ENCODE data around the gene ACTR2. TPM values are rescaled to one million over a fixed set of nuclear protein-coding genes. Genes with fewer than 3 reads are reported as not detected.

ACTR2 gene
- total and polyA plus RNA-seq, 9 of the 15 experiments (the other 6 are each of a cell fraction or from before 2014, with no cell fraction given), result 47.3 to 239 (median 108) TPM

Other genes with a start within 250 kb of the ACTR2 start
- gene SLC1A4, start 238.4 kb upstream of the ACTR2 start, total RNA-seq (2014; rRNA removed), result 13.9 TPM in 2 replicates
- gene SLC1A4, start 238.4 kb upstream of the ACTR2 start, total RNA-seq (2014; rRNA removed; fragmentation: Illumina TruSeq; extraction: Trizol), result 10.9 and 11.5 TPM in 2 replicates
- gene SLC1A4, start 238.4 kb upstream of the ACTR2 start, total RNA-seq (2015; rRNA removed; fragmentation: Illumina TruSeq; extraction: Trizol), result 4.4 and 4.6 TPM in 2 replicates
- 18.5 and 24.0 TPM in 2 replicates for gene SLC1A4, start 238.4 kb upstream of the ACTR2 start, total RNA-seq (2021)
- gene SLC1A4, start 238.4 kb upstream of the ACTR2 start, polyA plus RNA-seq (2011; rRNA removed), result 6.9 and 13.4 TPM in 2 replicates
- 16.4 and 18.0 TPM in 2 replicates for gene SLC1A4, start 238.4 kb upstream of the ACTR2 start, polyA plus RNA-seq (2014; fragmentation: Illumina TruSeq; extraction: Trizol)
- gene SLC1A4, start 238.4 kb upstream of the ACTR2 start, polyA plus RNA-seq (2014; fragmentation: Nextera tagmentation; extraction: Ambion mirVana), result 1 to 10 TPM; 5.0 to 6.8 TPM
- 9.8 and 11.6 TPM in 2 replicates for gene SLC1A4, start 238.4 kb upstream of the ACTR2 start, polyA plus RNA-seq (2014; rRNA removed)
- 4.5 and 7.2 TPM in 2 replicates for gene CEP68, start 171.4 kb upstream of the ACTR2 start, total RNA-seq (2014; rRNA removed)
- 5.2 and 5.3 TPM in 2 replicates for gene CEP68, start 171.4 kb upstream of the ACTR2 start, total RNA-seq (2014; rRNA removed; fragmentation: Illumina TruSeq; extraction: Trizol)
- 4.8 and 5.1 TPM in 2 replicates for gene CEP68, start 171.4 kb upstream of the ACTR2 start, total RNA-seq (2015; rRNA removed; fragmentation: Illumina TruSeq; extraction: Trizol)
- 8.5 and 9.1 TPM in 2 replicates for gene CEP68, start 171.4 kb upstream of the ACTR2 start, total RNA-seq (2021)
- gene CEP68, start 171.4 kb upstream of the ACTR2 start, polyA plus RNA-seq (2011; rRNA removed), result 5.4 and 9.7 TPM in 2 replicates
- 6.7 and 7.2 TPM in 2 replicates for gene CEP68, start 171.4 kb upstream of the ACTR2 start, polyA plus RNA-seq (2014; fragmentation: Illumina TruSeq; extraction: Trizol)
- gene CEP68, start 171.4 kb upstream of the ACTR2 start, polyA plus RNA-seq (2014; fragmentation: Nextera tagmentation; extraction: Ambion mirVana), result 1 to 10 TPM; 1.4 to 1.5 TPM
- 5.2 and 8.7 TPM in 2 replicates for gene CEP68, start 171.4 kb upstream of the ACTR2 start, polyA plus RNA-seq (2014; rRNA removed)
- 62.2 and 83.5 TPM in 2 replicates for gene RAB1A, start 97.7 kb upstream of the ACTR2 start, total RNA-seq (2014; rRNA removed)
- gene RAB1A, start 97.7 kb upstream of the ACTR2 start, total RNA-seq (2014; rRNA removed; fragmentation: Illumina TruSeq; extraction: Trizol), result 67.7 and 81.4 TPM in 2 replicates
- gene RAB1A, start 97.7 kb upstream of the ACTR2 start, total RNA-seq (2015; rRNA removed; fragmentation: Illumina TruSeq; extraction: Trizol), result 64.4 and 66.7 TPM in 2 replicates
- 93.9 and 99.4 TPM in 2 replicates for gene RAB1A, start 97.7 kb upstream of the ACTR2 start, total RNA-seq (2021)
- 144 and 163 TPM in 2 replicates for gene RAB1A, start 97.7 kb upstream of the ACTR2 start, polyA plus RNA-seq (2011; rRNA removed)
- 81.5 and 89.1 TPM in 2 replicates for gene RAB1A, start 97.7 kb upstream of the ACTR2 start, polyA plus RNA-seq (2014; fragmentation: Illumina TruSeq; extraction: Trizol)
- 10 to 100 TPM; 43.8 to 47.8 TPM for gene RAB1A, start 97.7 kb upstream of the ACTR2 start, polyA plus RNA-seq (2014; fragmentation: Nextera tagmentation; extraction: Ambion mirVana)
- gene RAB1A, start 97.7 kb upstream of the ACTR2 start, polyA plus RNA-seq (2014; rRNA removed), result 125 and 136 TPM in 2 replicates
- gene SPRED2, start 204.8 kb downstream of the ACTR2 start, total RNA-seq (2014; rRNA removed), result 7.8 and 9.5 TPM in 2 replicates
- 14.1 and 14.8 TPM in 2 replicates for gene SPRED2, start 204.8 kb downstream of the ACTR2 start, total RNA-seq (2014; rRNA removed; fragmentation: Illumina TruSeq; extraction: Trizol)
- gene SPRED2, start 204.8 kb downstream of the ACTR2 start, total RNA-seq (2015; rRNA removed; fragmentation: Illumina TruSeq; extraction: Trizol), result 10.2 and 10.7 TPM in 2 replicates
- 42.6 and 50.8 TPM in 2 replicates for gene SPRED2, start 204.8 kb downstream of the ACTR2 start, total RNA-seq (2021)
- gene SPRED2, start 204.8 kb downstream of the ACTR2 start, polyA plus RNA-seq (2011; rRNA removed), result 15.3 and 16.5 TPM in 2 replicates
- gene SPRED2, start 204.8 kb downstream of the ACTR2 start, polyA plus RNA-seq (2014; fragmentation: Illumina TruSeq; extraction: Trizol), result 40.9 and 42.6 TPM in 2 replicates
- gene SPRED2, start 204.8 kb downstream of the ACTR2 start, polyA plus RNA-seq (2014; fragmentation: Nextera tagmentation; extraction: Ambion mirVana), result 1 to 10 TPM; 4.6 to 6.4 TPM
- gene SPRED2, start 204.8 kb downstream of the ACTR2 start, polyA plus RNA-seq (2014; rRNA removed), result 17.9 and 21.2 TPM in 2 replicates

Measured in K562 (cell line).